ENCODE results near the gene BACH2.
A peak's percentile ranks its signal among the peaks of the same experiment; 100 is the strongest.

The BACH2 gene

DNA sequence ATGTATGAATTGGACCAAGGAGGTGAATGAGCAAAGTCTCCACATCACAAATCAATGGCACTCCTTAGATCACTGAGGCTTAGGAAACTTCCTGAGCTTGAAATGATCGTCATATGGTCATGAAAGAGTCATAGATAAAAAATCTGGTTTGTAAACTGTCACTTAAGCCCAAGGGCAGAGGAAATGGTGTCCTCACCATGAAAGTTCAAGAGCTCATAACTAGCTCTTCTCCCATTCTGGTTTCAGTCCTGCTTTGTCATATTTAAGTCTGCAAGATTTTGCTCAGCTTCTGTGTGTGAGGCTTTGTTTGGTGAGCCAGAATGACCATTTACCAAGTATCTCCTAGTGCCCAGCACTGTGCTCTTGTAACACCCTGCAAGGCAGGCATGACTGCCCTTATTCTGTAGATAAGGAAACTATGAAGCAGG is 341.9 kb downstream of the BACH2 start:
- DNase-seq, result no peak

DNA sequence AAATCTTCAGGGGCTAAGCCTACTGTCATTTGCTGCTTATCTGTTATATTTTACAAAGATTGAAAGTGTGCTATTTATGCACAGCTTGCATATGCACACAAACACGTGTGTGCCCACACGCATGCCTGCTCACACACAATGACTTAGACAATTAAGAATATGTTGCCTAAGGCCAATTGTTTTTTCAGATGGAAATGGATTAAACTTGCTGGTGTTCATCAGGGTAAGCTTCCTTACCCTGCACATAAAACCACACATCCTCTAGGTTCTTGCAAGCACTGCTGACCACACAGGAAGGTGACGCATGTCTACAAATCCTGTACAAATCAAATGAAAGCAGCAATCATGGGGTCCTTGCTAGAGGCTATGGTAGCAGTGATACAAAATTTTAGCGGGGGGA is 344.0 kb downstream of the BACH2 start:
- DNase-seq, result peak; percentile 71

DNA sequence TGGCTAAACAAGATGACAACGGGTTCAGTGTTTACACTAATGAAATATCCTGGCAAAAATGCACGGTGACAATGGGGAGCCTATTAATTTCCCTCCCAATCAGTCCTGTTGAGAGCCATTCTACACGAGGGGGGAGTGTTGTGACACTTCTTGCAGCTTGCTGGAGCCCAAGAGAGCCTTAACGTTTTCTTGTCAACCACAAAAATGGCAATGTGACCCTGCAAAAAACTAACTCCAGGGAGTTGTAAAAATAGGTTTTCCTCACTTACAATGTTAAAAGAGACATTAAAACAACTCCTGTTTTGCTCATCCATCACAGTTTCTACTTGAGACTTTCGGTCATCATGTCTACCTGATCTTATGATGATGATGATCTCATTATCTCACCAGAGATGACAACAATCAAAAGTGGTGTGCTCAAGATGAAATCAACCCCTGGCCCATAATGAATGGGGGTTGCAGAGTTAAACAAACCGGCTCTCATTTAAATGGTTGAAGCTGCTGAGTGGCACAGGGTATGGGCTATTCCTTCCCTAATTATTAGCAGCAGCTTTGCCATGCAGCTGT is 344.5 kb downstream of the BACH2 start:
- DNase-seq, result no peak

DNA sequence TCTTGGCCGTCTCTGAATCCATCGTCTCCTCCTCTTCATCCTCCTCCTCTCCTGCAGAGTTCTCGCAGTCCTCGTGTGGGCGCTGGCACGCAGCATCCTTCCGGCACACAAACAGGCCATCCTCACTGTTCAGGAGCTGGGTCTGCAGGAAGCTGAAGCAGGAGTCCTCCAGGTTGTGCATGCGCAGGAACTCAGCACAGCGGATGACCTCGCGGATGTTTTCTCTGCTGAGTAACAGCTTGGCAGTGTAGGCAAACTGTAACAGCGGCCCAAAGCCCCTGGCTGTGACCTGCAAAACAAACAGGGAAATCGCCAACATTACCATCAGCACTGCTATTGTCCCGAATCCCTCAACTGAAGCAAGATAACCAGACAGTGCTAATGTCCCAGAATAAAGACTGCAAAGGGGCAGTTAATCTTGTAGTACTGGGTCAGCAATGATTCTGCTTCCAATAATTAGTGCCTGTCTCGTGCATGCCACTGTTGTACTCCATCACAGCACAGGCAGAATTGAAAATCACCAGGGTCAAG is 345.0 kb downstream of the BACH2 start:
- DNase-seq, result no peak

DNA sequence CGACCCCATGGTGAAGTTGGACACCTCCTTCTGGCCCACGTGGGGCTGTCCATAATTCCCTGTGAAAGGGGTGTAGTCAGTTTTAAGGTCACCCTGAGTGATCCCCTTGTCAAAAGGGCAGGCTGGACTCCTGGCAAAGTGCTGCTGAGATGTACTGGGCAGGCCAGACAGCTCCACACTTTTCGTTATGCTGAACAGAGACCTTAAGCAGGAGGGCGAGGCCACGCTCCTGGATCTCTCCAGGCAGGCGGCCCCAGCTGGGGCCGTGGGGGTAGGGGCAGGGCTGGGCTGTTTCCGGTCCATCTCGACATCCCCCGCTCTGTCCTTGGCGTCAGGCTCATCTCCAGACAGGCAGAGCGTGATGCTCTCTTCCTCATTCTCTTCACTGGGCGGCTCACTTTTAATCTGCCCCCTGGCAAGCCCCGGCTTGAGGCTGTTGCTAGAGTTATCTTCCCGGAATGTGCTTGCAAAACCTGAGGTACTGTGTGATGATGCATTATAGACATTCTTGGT is 345.7 kb downstream of the BACH2 start:
- DNase-seq, result no peak

DNA sequence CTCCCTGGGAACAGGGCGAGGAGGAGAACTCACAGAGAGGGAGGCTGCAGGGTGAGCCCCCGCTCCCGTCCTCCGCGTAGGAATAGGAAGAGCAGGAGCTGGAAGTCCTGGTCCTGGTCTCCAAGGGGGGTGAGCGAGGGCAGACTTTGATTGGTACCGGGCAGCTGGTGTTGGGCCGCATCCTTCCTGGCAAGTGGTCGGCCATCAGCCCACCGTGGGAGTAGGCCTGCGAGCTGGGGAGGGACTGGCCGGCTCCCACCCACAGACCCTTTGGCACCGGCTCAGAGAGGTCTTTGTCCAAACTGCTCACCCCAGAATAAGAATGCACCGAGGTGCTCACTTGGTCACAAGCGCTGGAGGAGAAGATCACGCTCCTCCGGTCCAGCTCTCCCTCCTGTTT is 346.2 kb downstream of the BACH2 start:
- DNase-seq, result no peak

DNA sequence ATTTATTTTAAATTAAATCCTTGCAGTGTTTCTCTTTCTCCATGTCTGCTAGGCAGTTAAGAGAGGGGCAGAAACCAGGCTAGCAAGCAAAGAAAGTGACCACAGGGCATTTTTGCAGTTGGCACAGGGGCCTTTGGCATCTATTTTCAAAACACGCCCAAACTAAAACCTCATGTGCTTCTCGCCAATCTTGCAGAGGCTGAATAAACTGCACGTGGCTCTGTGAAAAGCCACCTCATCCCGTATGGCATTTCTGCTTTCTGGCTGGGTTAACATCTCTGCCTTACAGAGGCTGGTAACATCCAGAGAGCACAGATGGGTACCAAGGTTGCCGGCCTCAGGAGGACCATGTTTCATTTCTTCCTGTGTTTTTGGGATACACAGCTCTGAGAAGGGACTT is 347.8 kb downstream of the BACH2 start:
- no peak for DNase-seq

DNA sequence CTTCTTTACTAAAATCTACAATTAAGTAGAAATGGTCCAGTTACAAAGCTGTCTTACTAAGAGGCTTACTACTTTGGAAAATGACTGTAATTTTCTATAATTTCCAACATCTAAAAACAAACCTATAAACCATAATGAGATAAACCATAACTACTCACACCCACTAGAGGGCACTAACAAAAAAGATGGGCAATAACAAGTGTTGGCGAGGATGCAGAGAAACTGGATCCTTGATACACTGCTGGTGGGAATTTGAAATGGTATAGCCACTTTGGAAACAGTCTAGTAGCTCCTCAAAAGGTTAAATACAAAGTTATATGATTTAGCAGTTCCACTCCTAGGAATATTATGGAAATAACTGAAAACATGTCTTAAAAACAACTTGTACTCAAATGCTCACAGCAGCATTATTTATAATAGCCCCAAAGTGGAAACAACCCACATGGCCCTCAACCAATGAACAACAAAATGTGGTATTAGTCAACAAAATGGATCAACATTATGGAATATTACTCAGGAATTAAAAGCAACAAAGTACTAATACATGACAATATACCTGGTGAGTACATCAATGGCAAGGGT is 351.7 kb downstream of the BACH2 start:
- no peak for DNase-seq

DNA sequence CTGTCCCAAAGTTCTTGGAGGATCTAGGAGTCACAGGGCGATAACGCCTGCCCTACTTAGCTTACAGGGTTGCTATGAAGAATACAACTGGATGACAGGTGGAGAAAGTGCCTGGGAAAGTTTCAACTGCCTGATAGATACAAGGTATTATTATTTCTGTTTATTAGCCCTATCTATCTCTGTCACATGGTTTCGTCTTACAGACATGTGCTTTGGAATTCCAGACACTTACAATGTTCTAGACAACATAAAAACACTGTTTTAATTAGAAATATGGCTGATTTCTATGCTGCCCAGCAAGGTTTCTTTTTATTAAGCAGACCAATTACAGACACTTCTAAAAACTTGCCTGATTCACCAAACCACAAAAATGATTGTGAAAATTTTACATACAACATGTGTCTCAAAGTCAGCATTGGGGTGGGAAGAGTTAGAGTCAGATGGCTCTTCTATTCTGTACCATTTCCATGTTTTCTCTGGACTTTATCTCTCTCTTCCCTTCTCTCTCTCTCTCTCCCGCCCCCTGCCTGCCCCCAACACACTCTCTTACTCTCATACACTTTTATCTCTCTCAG is 352.4 kb downstream of the BACH2 start:
- no peak for DNase-seq

DNA sequence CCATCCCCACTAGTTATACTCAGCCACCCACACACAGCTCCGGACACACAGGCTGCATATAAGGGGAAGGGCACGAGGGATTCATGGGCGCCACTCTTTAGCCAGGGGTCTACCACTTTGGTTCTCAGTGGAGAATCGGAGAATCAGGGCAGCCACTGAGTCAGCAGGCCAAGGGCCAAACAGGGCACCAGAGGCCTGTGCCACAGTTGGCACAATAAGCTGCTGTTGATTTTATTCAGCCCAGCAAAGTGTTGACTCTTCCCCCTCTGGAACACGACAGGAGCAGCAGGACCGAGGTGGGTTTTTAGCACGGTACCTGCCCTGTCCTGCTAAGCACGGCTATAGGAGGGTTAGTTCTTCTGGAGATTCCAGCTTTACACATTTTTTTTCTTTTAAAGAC is 354.0 kb downstream of the BACH2 start:
- no peak for DNase-seq

DNA sequence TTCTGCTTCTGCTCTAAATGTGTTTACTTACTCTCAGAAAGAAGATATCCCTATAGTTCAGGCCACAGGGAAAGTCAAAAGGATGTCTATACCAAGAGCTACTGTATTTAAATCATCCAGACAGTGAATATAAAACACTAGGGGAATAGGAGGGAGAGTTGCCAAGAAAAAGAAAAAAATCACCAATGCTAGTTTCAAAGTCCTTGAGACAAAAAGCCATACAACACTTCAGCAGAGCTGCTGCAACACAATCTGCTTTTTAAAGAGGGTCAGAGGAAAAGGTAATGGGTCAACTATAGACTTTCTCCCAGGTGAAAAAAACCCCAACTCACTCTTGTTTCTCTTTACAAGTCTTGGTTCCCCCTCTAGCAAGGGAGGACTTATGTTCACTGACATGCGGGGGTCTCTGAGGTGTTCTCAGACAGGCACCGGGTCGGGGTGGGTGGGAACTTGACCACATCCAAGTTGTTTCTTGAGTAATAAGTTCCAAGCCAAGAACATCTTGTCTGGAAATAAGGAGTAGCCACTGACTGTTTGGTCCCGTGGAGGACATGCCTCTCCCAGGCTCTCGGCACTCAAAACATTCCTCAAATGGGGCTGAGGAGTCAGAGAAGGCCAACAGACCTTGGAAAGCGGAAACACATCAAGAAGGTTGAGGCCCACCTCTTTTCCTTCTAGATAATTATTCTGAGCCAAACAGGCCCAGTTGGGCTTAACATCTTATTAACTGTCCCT is 354.7 kb downstream of the BACH2 start:
- DNase-seq, result no peak

DNA sequence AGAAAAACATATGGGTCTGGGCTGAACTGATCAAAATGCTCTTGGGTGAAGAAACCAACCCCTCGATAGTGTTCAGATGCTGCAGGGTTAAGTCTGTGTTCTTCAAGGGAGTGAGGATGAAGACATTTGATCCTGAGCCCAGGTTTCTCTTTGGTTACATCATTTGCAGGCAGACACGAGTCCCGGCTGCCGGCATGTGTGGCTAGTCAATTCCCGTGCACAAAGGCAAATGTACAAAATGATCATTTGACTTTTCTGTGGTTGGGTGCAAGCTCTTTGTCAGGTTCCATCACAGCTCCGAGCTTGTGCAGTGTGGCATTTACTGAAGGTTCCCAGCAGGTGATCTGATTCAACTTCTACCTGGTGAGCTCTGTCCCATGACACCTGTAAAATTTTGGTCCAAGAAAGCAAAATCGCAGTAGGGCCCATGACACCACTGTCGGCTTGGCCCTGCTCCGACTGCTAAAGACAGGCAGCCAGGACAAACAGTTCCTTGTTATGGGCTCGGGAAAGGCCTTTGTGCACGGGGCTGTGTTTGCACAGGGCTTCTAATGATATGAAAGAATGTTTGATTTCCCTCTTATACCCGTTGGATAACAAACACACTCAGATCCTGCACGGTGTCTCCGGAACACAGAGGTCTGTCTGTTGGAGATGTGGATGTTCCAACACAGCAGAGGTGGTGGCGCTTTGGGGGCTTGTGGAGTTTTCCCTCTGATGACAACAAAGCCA is 355.4 kb downstream of the BACH2 start:
- no peak for DNase-seq

DNA sequence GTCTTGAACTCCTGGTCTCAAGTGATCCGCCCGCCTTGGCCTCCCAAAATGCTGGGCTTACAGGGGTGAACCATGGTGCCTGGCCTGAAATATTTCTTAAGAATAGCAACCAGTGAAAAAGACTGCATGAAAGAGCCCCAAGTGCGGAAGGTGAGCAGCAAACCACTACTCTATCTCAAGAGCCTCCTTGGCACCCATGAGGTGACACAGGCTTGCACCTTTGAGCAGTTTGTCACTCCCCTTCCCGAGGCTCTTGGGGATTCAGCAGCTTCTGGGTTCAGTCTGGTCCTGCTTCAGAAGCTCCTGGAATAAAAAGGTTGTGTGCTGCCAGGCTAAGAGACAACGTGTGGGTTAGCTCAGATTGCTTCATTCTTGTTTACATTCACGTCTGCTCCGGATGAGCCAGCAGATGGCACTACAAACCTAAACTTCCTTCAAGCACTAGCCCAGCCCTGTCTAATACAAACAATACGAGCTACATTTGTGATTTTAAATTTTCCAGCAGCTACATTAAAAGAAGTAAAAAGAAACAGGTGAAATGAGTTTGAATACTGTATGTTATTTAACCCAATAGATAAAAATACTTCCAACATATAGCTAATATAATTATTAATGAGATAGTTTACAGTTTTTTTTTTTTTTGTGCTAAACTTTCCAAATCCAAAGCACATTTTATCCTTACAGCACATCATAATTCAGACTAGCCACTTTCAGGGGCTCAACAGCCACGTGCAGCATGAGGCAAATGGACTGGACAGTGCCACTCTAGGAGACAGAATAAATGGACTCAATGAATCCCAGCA is 356.2 kb downstream of the BACH2 start:
- peak; percentile 71 for DNase-seq

DNA sequence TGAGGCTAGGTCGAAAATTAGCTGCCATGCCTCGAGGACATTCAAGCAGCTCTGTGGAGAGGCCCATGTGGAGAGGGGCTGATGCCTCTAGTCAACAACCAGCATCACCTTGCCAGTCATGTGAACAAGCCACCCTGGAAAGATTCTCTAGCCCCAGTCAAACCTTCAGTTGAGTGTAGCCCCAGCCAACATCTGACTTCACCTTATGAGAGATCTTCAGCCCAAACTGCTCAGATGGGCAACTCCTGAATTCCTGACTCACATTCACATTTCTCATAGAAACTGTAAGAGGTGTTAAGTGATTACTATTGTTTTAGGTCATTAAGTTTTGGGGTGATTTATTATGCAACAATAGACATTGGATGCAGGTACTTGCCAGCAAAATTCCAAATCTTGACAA is 357.5 kb downstream of the BACH2 start:
- no peak for DNase-seq

DNA sequence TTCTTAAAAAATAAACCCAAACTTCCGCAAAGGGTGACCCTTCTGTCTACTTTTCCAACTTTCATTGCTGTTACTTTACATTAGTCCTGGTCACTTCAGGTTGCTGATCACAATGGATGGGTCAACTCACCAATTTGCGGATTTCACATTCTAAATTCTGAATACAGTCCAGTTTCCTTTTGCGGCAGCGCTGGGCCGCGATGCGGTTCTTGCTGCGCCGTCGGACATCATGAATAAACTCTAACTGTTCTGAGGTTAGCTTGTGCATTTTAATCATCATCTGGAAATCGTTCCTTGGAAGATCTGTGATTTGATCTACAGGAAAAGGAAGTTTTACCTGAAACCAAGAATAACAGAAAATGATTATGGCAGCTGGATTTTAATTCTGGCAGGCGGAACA is 358.6 kb downstream of the BACH2 start:
- DNase-seq, result no peak

DNA sequence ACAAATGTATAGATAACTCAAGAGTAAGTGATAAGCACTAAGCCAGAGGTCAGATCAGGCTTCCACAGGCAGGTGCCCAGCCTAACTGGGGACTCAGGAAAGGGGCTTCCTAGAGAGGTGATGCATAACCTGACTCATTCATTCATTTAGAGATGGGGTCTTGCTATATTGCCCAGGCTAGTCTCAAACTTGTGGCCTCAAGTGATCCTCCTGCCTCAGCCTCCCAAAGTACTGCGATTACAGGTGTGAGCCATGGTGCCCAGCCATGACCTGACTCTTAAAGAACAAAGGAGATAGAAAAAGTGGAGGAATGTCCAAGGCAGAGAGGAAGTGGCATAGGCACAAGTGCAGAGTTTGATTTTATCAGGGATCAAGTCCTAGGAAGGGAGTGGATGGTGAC is 360.5 kb downstream of the BACH2 start:
- no peak for DNase-seq

DNA sequence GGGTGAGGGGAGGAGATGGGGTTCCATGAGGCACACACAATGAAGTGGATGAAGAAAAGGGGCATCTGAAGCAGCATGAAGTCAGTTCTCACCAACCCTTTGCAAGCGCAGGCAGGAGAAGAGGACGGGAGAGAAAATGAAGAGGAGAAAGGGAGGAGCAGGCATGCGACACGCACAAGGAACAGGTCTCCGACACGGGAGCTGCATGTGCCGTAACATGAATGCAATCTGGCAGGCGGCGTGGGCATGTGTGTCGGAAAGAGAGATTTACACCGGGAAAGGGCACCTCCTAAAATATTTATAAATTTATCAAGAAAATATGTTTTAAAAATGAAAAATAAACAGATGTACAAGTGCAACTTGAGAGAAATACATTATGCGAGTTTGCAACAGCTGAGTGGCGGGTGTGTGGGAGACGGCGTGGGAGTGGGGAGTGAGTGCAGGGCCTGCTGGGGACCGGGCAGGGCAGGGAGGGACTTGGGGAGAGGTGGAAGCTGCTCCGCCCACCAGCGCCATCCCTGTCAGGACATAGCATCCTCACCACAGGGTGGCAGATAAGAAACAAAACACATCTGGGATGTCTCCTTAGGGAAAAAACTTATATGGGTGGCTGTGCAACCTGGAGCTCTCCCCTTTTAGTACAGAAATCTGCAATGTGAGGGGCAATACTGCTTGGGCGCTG is 361.8 kb downstream of the BACH2 start:
- no peak for DNase-seq

DNA sequence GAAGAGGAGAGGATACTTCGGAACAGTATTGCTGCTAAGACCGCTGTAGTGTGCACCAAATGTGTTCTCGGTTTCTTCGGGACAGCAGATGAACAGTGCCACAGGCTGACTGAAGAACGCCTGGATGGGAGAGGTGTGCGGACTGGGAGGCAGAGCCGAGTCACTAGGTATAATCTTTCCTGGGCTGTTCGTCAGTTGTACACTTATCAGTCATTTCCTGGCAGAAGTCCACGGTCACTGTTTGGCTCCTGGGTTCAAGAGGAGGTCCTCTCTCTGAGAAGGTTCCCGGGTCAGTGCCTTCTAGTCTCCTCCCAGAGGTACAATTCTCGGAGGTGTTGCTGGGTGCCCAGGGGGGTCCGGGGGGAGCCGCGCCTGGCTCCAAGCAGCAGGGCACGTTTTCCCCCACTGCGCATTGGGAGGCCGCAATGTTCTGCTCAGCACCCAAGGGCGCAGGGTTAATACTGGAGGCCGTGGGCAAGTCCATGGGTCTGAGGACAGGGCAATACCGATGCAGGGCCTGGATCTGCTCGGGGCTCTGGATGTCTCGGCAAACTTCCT is 364.3 kb downstream of the BACH2 start:
- no peak for DNase-seq

DNA sequence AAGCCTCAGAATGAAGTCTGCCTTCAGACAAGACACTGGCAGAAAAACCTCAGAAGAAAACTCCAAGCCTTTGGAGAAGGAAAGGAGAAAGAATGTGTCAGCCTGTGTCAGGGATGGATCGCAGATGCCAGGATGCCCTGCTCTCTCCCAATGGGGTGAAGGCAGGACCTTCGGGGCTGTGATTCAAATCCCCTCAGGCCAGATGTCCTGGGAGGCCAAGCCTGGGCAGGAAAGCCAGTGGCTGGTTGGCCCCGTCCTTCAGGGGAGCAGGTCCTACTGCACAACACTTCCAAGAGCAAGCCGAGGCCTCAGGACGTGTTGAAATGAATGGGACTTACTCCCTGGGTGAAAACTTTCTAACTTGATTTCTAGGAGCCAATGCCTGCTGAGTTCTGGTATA is 365.9 kb downstream of the BACH2 start:
- DNase-seq, result no peak

DNA sequence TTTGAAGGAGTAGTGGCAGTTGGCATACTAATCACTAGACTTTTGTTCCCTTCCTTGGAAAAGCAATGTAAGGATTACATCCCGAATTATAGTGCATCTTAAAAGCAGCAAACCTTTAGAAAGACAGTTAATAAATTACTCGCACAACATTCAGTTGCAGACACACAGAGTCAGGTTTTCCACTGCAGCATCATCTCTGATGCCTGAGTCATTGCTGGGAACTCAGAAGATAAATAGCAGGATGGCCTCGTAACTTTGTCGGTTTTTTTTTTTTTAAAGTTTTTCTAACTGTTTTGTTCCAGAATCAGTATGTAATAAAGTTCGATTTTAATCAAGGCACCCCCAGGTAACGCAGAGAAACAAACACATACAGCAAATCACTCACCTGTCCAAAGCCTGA is 368.0 kb downstream of the BACH2 start:
- DNase-seq, result no peak

All from CD4-positive, alpha-beta T cell treated with Interleukin-15 for 1 hour (primary cell).